Neuron (in vitro differentiated cells): ENCODE data around the gene GSTA2.
"Not testable (repeated sequence)": the region's sequence is repeated elsewhere in the genome, so short reads cannot be mapped to it uniquely, and the experiment has no call there.

Source experiments
- H2AFZ ChIP-seq: one replicate; pipeline ENCODE4 v1.6.1; 2013; ENCODE audit warnings: low read depth, mild to moderate bottlenecking, inconsistent platforms, low read length, moderate library complexity
- H3K27me3 ChIP-seq: one replicate; pipeline ENCODE4 v1.6.1; 2013; ENCODE audit warnings: low read length; ENCODE audit not compliant: insufficient read depth
- H3K36me3 ChIP-seq: one replicate; pipeline ENCODE4 v1.6.1; 2013; ENCODE audit warnings: low read length; ENCODE audit not compliant: insufficient read depth
- H3K4me1 ChIP-seq: one replicate; pipeline ENCODE4 v1.6.1; 2013; ENCODE audit warnings: low read length; ENCODE audit not compliant: insufficient read depth
- H3K4me3 ChIP-seq: 2 replicates; pipeline ENCODE4 v1.5.1; 2013; ENCODE audit warnings: mild to moderate bottlenecking, low read length, moderate library complexity
- H3K9me3 ChIP-seq: one replicate; pipeline ENCODE4 v1.6.1; 2013; ENCODE audit warnings: low read length

GSTA2 gene

DNA sequence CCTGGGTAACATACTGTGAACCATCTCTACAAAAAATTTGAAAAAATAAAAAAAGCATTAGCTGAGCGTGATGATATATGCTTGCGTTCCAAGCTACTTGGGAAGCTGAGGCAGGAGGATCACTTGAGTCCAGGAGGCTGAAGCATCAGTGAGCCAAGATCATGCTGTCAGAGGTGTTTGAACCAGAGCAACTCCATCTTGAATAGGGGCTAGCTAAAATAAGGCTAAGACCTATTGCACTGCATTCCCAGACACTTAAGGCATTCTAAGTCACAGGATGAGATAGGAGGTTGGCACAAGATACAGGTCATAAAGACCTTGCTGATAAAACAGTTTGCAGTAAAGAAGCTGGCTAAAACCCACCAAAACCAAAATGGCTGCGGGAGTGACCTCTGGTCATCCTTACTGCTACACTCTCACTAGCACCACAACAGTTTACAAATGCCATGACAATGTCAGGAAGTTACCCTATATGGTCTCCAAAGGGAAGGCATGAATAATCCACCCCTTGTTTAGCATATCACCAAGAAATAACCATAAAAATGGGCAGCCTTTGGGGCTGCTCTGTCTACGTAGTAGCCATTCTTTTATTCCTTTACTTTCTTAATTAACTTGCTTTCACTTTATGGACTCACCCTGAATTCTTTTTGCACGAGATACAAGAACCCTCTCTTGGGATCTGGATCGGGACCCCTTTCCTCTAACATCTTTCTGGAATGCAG, 58.3 kb downstream of the GSTA2 start:
- H3K4me1 ChIP-seq, H3K4me3 ChIP-seq, H3K27me3 ChIP-seq, H2AFZ ChIP-seq, H3K9me3 ChIP-seq, H3K36me3 ChIP-seq: not testable (repeated sequence)

DNA sequence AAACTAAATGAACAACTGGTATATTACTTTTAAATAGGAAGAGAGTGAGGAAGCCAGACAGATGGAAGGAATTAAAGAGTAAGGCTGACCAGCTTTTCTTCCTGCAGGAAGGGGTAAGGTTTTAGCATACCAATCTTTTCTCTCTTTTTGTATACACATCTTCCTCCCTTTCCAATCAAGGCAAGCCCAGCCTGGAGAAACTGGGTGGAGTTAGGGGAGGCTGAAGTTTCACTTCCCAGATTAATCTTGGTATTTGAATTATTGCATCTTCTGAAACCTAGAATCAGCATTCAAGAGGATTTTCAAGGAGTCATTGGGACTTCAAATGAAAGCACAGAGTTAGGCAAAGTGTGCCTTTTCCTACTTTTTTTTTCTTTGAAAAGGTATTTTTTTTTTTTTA, 59.2 kb downstream of the GSTA2 start:
- Histone ChIP-seq H3K9me3 (no peaks in the 10 kb centered on the region), H3K27me3 (no peaks in the 10 kb centered on the region), H3K36me3 (no peaks in the 10 kb centered on the region), H3K4me3 (no peak overlapping the region), H3K4me1 (no peaks in the 10 kb centered on the region), H2AFZ (no peak overlapping the region)
